CD14-positive monocyte (primary cell): ENCODE results near the gene FGFBP1. TPM values are rescaled to one million over a fixed set of nuclear protein-coding genes. Genes with fewer than 3 reads are reported as not detected.
A peak's percentile ranks its signal among the peaks of the same experiment; 100 is the strongest.

ENCODE experiments used
- DNase-seq, 3 donors: peaks; one replicate each; pipeline ENCODE4 v3.0.0-alpha.2; 2011 to 2022
- H2AFZ ChIP-seq: 2 replicates; pipeline ENCODE4 v1.6.0; 2012; ENCODE audit warnings: mild to moderate bottlenecking, low read depth, low read length, inconsistent platforms; ENCODE audit not compliant: insufficient read depth, poor library complexity, severe bottlenecking
- H3K27ac ChIP-seq, 2 donors: 1 replicate in 1 of 2; 2 replicates in 1 of 2; pipeline ENCODE4 v1.5.1; 2012 to 2013; ENCODE audit warnings: low read length in 2 of 2, control low read depth in 1 of 2, inconsistent platforms in 1 of 2, low read depth in 1 of 2, mild to moderate bottlenecking in 1 of 2
- H3K27me3 ChIP-seq, 2 donors: one replicate each; pipeline versions ENCODE4 v1.6.0 to v1.6.1; 2011 to 2013; ENCODE audit warnings: low read length in 2 of 2; ENCODE audit not compliant: control insufficient read depth in 2 of 2, insufficient read depth in 2 of 2
- H3K36me3 ChIP-seq, 2 donors: replicated peaks in 1 of 2; 1 replicate in 1 of 2; 2 replicates in 1 of 2; pipeline versions ENCODE4 v1.5.1 to v1.6.1; 2012 to 2013; ENCODE audit warnings: low read length in 2 of 2, control low read depth in 1 of 2, inconsistent platforms in 1 of 2, mild to moderate bottlenecking in 1 of 2; ENCODE audit not compliant: insufficient read depth in 2 of 2, control insufficient read depth in 1 of 2
- H3K4me1 ChIP-seq, 2 donors: 1 replicate in 1 of 2; 2 replicates in 1 of 2; pipeline versions ENCODE4 v1.5.1 to v1.6.1; 2012 to 2013; ENCODE audit warnings: low read length in 2 of 2, control low read depth in 1 of 2, inconsistent platforms in 1 of 2, mild to moderate bottlenecking in 1 of 2, moderate library complexity in 1 of 2; ENCODE audit not compliant: insufficient read depth in 2 of 2, control insufficient read depth in 1 of 2
- H3K4me2 ChIP-seq: replicated peaks from 2 replicates; pipeline ENCODE3; 2012; ENCODE audit warnings: low read length, moderate library complexity, mild to moderate bottlenecking; ENCODE audit not compliant: poor library complexity, severe bottlenecking; ENCODE audit errors: extremely low read depth
- H3K4me3 ChIP-seq, 3 experiments: fragments of 200-600 bp in 1 of 3; sonication (generic) in 1 of 3; replicated peaks in 1 of 3; 1 replicate in 2 of 3; 2 replicates in 1 of 3; pipeline ENCODE4 v1.5.1; 2011 to 2013; ENCODE audit warnings: low read length in 3 of 3, mild to moderate bottlenecking in 3 of 3, control low read depth in 2 of 3, low read depth in 2 of 3, inconsistent platforms in 1 of 3, moderate library complexity in 1 of 3
- H3K79me2 ChIP-seq: 2 replicates; pipeline ENCODE4 v1.6.0; 2012; ENCODE audit warnings: mild to moderate bottlenecking, control low read depth, inconsistent platforms, low read length, moderate library complexity; ENCODE audit not compliant: insufficient read depth
- H3K9ac ChIP-seq: 2 replicates; pipeline ENCODE4 v1.6.0; 2017; ENCODE audit warnings: low read length, mild to moderate bottlenecking; ENCODE audit not compliant: insufficient read depth, poor library complexity, severe bottlenecking
- H3K9me3 ChIP-seq, 2 donors: replicated peaks in 1 of 2; 1 replicate in 1 of 2; 2 replicates in 1 of 2; pipeline versions ENCODE4 v1.5.1 to v1.6.1; 2012 to 2013; ENCODE audit warnings: low read length in 2 of 2, control low read depth in 1 of 2; ENCODE audit not compliant: control insufficient read depth in 1 of 2, insufficient read depth in 1 of 2
- H4K20me1 ChIP-seq: 2 replicates; pipeline ENCODE4 v1.6.0; 2012; ENCODE audit warnings: mild to moderate bottlenecking, low read length, control low read depth, moderate library complexity; ENCODE audit not compliant: insufficient read depth
- H3K27ac Mint-ChIP-seq, 7 donors: one replicate each; pipeline ENCODE4 v1.8.0; 2020; ENCODE audit warnings: mild to moderate bottlenecking in 7 of 7, mixed read lengths in 7 of 7, moderate library complexity in 6 of 7, inconsistent platforms in 2 of 7
- H3K27me3 Mint-ChIP-seq, 3 donors: one replicate each; pipeline ENCODE4 v1.8.0; 2021 to 2022; ENCODE audit warnings: low read depth in 3 of 3, mild to moderate bottlenecking in 3 of 3, mixed read lengths in 3 of 3, moderate library complexity in 3 of 3, inconsistent platforms in 1 of 3
- H3K36me3 Mint-ChIP-seq, 2 donors: one replicate each; pipeline ENCODE4 v1.8.0; 2020; ENCODE audit warnings: mixed read lengths in 2 of 2, inconsistent platforms in 1 of 2, mild to moderate bottlenecking in 1 of 2
- H3K4me1 Mint-ChIP-seq: one replicate; pipeline ENCODE4 v1.8.0; 2020; ENCODE audit warnings: mild to moderate bottlenecking, mixed read lengths
- H3K4me3 Mint-ChIP-seq, 2 donors: one replicate each; pipeline ENCODE4 v1.8.0; 2020; ENCODE audit warnings: mild to moderate bottlenecking in 2 of 2, mixed read lengths in 2 of 2, moderate library complexity in 1 of 2
- H3K9me3 Mint-ChIP-seq, 7 donors: one replicate each; pipeline ENCODE4 v1.8.0; 2020 to 2022; ENCODE audit warnings: mixed read lengths in 7 of 7, mild to moderate bottlenecking in 6 of 7, moderate library complexity in 6 of 7, inconsistent platforms in 2 of 7
- CTCF ChIP-seq: fragments of 200-600 bp; IDR thresholded peaks from one replicate; pipeline ENCODE4 v1.8.0; 2022; ENCODE audit warnings: antibody characterized with exemption, mild to moderate bottlenecking
- WGBS: methylation state at CpG from one replicate; pipeline ENCODE4 v1.1.5; 2013; ENCODE audit warnings: missing lambda C conversion rate; ENCODE audit not compliant: insufficient coverage; 5-methylcytosine and 5-hydroxymethylcytosine counted together
- intact Hi-C, 2 donors: fragments of 100-400 bp; cut with micrococcal nuclease; formaldehyde crosslinking; loops; one replicate each; pipeline versions ENCODE4 v1.15.0 to v1.15.1; 2023
- polyA plus RNA-seq, 3 donors: library from polyadenylated mRNA; depleted of rRNA in 1 of 3; unstranded in 2 of 3; stranded (reverse) in 1 of 3; fragments of 300-500 nt in 2 of 3; fragments of >200 nt in 1 of 3; fragmentation: Illumina TruSeq in 2 of 3; gene quantifications; 1 replicate in 2 of 3; 2 replicates in 1 of 3; pipeline ENCODE4 v1.2.3, GENCODE V29; 2012 to 2021

Gene FGFBP1
- polyA plus RNA-seq, 3 donors, result not detected

- no peak overlapping the region for H3K4me2 ChIP-seq
- no peaks in the 10 kb centered on the region for H3K27me3 ChIP-seq
- intact Hi-C loops, result no loop called here
- H3K4me3 ChIP-seq, result no peak overlapping the region
- no peak overlapping the region for H3K9ac ChIP-seq
- Mint-ChIP-seq H3K9me3 (peaks cover 0 to 4% (median 0%) of the 10 kb centered on the region in 7 donors), H3K27ac (no peak overlapping the region), H3K27me3 (peaks cover 3 to 7% (median 5%) of the 10 kb centered on the region in 3 donors), H3K4me3 (peak overlapping the region in 1 of 2 donors; percentile 37), H3K4me1 (no peaks in the 10 kb centered on the region), H3K36me3 (no peaks in the 10 kb centered on the region)
- no peaks in the 10 kb centered on the region for H4K20me1 ChIP-seq
- H3K27ac ChIP-seq, result no peak overlapping the region
- H3K4me1 ChIP-seq, result no peaks in the 10 kb centered on the region
- TF ChIP-seq CTCF, result no peak
- H3K9me3 ChIP-seq, result peaks cover 0 to 3% of the 10 kb centered on the region in 2 donors
- H2AFZ ChIP-seq, result no peak overlapping the region
- no peaks in the 10 kb centered on the region for H3K79me2 ChIP-seq
- 89% methylated on average over 1 of the region's 1 CpG for WGBS
- no peak for DNase-seq
- H3K36me3 ChIP-seq, result no peaks in the 10 kb centered on the region
These were observed 17.0 kb downstream of the FGFBP1 start for GRCh38 chr4:15921592-15921932.

- no peak overlapping the region for H3K27ac Mint-ChIP-seq
- DNase-seq, result no peak
These were observed 17.6 kb downstream of the FGFBP1 start for GRCh38 chr4:15920723-15921591.

More at GRCh38 chr4:15920723-15921591, 17.6 kb downstream of the FGFBP1 start:
- H3K4me1 Mint-ChIP-seq, result no peaks in the 10 kb centered on the region
- H3K27ac ChIP-seq, result no peak overlapping the region
- no peak overlapping the region for H3K4me3 Mint-ChIP-seq
- H3K9me3 Mint-ChIP-seq, result peaks cover 0 to 5% (median 3%) of the 10 kb centered on the region in 7 donors
- H3K36me3 Mint-ChIP-seq, result no peaks in the 10 kb centered on the region
- H4K20me1 ChIP-seq, result no peaks in the 10 kb centered on the region
- peaks cover 3 to 7% (median 5%) of the 10 kb centered on the region in 3 donors for H3K27me3 Mint-ChIP-seq
- H3K9ac ChIP-seq, result no peak overlapping the region
- H2AFZ ChIP-seq, result no peak overlapping the region
- no CpG with 5 or more reads among the region's 4 CpGs for WGBS
- no peaks in the 10 kb centered on the region for H3K27me3 ChIP-seq
- H3K79me2 ChIP-seq, result no peaks in the 10 kb centered on the region
- no peak overlapping the region for H3K4me3 ChIP-seq
- H3K9me3 ChIP-seq, result peaks cover 0 to 5% of the 10 kb centered on the region in 2 donors
- no peak for TF ChIP-seq CTCF
- H3K4me2 ChIP-seq, result no peak overlapping the region
- intact Hi-C loops, result no loop called here
- no peaks in the 10 kb centered on the region for H3K4me1 ChIP-seq
- no peaks in the 10 kb centered on the region for H3K36me3 ChIP-seq
